Measurements from ENCODE around the gene SBNO1. TPM values are rescaled to one million over a fixed set of nuclear protein-coding genes. Genes with fewer than 3 reads are reported as not detected.

SBNO1 gene
- total and polyA plus RNA-seq, 4 donors, result 4.7 to 28.5 (median 15.3) TPM

DNA sequence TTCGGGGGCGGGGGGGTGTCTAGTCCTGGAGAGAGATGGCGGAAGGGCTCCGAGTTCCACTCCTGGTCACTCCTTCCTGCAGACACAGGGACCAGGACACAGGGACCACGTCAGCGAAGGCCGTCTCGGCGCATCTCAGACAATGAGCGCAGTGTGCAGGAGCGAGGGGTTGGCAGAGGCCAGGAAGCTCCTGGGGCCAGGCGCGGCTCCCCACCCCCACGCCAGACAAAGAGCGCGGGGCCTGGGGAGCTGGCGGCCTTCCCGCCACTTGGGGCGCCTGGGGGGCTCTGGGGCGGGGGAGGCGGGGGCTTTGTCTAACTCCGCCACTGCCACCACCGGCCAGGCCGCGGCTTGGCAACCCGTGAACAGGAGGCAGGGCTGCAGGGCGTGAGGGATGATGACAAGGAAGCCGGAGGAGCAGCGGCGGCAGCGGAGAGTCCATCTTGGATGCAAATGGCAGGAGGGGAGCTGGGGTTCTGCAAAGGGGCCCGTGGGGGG lies 95.2 kb downstream of the SBNO1 start:
- H3K4me1 ChIP-seq (ENCODE audit: control insufficient read depth in 5 of 5, insufficient read depth in 5 of 5, low read length in 5 of 5), result peaks cover 0 to 30% (median 15%) of the 10 kb centered on the region in 5 donors
- peak; percentile 92 to 94 (median 92) for DNase-seq
- peak overlapping the region in 1 of 2 donors; percentile 81 for H3K9ac ChIP-seq (ENCODE audit: insufficient read depth in 1 of 2, low read length in 2 of 2)

DNA sequence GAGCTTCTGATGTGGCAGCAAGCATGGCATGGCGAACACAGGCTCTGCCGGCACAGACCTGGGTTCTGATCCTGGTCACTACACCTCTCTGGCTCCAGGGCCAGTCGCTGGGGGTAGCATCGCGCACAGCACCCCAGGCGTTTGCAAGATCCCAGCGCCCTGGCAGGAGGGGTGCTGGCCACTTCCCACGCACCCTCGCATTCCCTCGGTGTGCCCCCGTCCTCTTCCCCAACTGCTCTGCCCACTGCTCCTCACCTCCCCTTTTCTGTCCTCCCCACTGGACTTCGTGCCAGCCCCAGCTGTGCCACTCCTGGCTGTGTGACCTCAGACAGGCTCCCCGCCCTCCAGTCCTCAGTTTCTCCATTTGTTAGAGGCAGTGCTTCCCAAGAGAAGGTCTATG lies 95.8 kb downstream of the SBNO1 start:
- Histone ChIP-seq H3K27ac (ENCODE audit: low read depth in 1 of 2, low read length in 1 of 2) (peak overlapping the region in 1 of 2 donors; percentile 59), H3K4me1 (ENCODE audit: control insufficient read depth in 5 of 5, insufficient read depth in 5 of 5, low read length in 5 of 5) (peaks cover 0 to 30% (median 15%) of the 10 kb centered on the region in 5 donors), H3K36me3 (ENCODE audit: control insufficient read depth in 4 of 4, insufficient read depth in 4 of 4, low read length in 4 of 4) (peaks cover 0 to 18% (median 4%) of the 10 kb centered on the region in 4 donors), H3K27me3 (ENCODE audit: control insufficient read depth in 3 of 3, insufficient read depth in 3 of 3, low read length in 2 of 3) (no peaks in the 10 kb centered on the region), H3K4me3 (no peak overlapping the region), H3K9me3 (ENCODE audit: control insufficient read depth in 4 of 4, insufficient read depth in 3 of 4, low read length in 3 of 4) (no peaks in the 10 kb centered on the region), H3K9ac (ENCODE audit: insufficient read depth in 1 of 2, low read length in 2 of 2) (no peak overlapping the region)
- no peak for DNase-seq
- ATAC-seq (ENCODE audit: insufficient read depth, low FRiP score), result no peak
- TF ChIP-seq, protein P1, sequence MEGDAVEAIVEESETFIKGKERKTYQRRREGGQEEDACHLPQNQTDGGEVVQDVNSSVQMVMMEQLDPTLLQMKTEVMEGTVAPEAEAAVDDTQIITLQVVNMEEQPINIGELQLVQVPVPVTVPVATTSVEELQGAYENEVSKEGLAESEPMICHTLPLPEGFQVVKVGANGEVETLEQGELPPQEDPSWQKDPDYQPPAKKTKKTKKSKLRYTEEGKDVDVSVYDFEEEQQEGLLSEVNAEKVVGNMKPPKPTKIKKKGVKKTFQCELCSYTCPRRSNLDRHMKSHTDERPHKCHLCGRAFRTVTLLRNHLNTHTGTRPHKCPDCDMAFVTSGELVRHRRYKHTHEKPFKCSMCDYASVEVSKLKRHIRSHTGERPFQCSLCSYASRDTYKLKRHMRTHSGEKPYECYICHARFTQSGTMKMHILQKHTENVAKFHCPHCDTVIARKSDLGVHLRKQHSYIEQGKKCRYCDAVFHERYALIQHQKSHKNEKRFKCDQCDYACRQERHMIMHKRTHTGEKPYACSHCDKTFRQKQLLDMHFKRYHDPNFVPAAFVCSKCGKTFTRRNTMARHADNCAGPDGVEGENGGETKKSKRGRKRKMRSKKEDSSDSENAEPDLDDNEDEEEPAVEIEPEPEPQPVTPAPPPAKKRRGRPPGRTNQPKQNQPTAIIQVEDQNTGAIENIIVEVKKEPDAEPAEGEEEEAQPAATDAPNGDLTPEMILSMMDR (IDR thresholded peaks at IDR 0.05; ENCODE audit: control extremely low read depth, extremely low read depth), result no peak
- 32 to 60% methylated on average over 13 of the region's 13 CpGs for WGBS, 2 donors

More for the DNA sequence above, 95.2 kb downstream of the SBNO1 start:
- Histone ChIP-seq H3K9me3 (ENCODE audit: control insufficient read depth in 4 of 4, insufficient read depth in 3 of 4, low read length in 3 of 4) (no peaks in the 10 kb centered on the region), H3K27ac (ENCODE audit: low read depth in 1 of 2, low read length in 1 of 2) (peak overlapping the region; percentile 71 to 82), H3K36me3 (ENCODE audit: control insufficient read depth in 4 of 4, insufficient read depth in 4 of 4, low read length in 4 of 4) (peaks cover 0 to 18% (median 3%) of the 10 kb centered on the region in 4 donors), H3K4me3 (no peak overlapping the region), H3K27me3 (ENCODE audit: control insufficient read depth in 3 of 3, insufficient read depth in 3 of 3, low read length in 2 of 3) (no peaks in the 10 kb centered on the region)
- ATAC-seq (ENCODE audit: insufficient read depth, low FRiP score), result no peak
- 3 to 8% methylated on average over 32 of the region's 32 CpGs for WGBS, 2 donors
- TF ChIP-seq, protein P1 (IDR thresholded peaks at IDR 0.05; ENCODE audit: control extremely low read depth, extremely low read depth), result no peak

DNA sequence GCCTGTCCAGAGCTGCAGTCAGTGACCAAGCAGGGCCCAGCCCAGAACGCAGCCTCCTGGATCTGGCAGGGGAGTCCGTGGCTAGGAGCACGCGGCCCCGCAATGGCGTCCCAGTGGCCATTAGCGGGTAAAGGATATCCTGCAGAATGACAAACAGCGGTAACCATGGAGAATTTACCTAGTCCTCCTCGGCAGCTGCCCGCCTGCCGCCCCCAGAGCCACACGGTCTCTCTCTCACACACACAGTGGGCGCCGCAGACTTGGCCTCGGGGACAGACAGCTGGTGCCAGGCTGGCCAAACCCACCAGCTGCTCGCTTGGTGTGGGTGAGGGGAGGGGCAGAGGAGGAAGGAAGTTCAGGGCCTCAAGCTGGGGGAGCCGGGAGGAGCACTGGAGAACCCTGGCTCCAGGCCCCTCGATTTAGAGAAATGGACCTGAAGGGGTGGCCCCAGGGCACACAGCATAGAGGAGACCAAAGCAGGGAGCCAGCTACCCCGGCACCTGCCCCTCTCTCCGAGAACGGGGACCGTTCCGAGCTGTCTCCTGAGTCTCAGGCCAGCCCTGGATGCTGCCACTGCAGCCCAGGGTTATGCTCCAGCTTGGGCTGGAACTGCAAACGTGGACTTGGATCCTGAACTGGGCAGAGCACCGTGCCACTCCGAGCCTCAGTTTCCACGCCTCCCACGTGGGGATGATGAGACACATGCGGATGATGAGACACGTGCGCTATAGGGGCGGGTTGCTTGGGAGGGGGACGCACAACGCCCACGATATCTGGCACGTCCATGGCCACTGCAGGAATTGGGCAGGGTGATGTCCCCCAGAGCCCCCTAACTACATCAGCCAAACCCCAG lies 96.4 kb downstream of the SBNO1 start:
- Histone ChIP-seq H3K9ac (ENCODE audit: insufficient read depth in 1 of 2, low read length in 2 of 2) (no peak overlapping the region), H3K4me1 (ENCODE audit: control insufficient read depth in 5 of 5, insufficient read depth in 5 of 5, low read length in 5 of 5) (peaks cover 0 to 30% (median 15%) of the 10 kb centered on the region in 5 donors), H3K36me3 (ENCODE audit: control insufficient read depth in 4 of 4, insufficient read depth in 4 of 4, low read length in 4 of 4) (peaks cover 0 to 20% (median 9%) of the 10 kb centered on the region in 4 donors), H3K27ac (ENCODE audit: low read depth in 1 of 2, low read length in 1 of 2) (peak overlapping the region in 1 of 2 donors; percentile 59), H3K27me3 (ENCODE audit: control insufficient read depth in 3 of 3, insufficient read depth in 3 of 3, low read length in 2 of 3) (no peaks in the 10 kb centered on the region), H3K4me3 (no peak overlapping the region), H3K9me3 (ENCODE audit: control insufficient read depth in 4 of 4, insufficient read depth in 3 of 4, low read length in 3 of 4) (no peaks in the 10 kb centered on the region)
- WGBS, 2 donors, result 13 to 38% methylated on average over 36 of the region's 36 CpGs
- ATAC-seq (ENCODE audit: insufficient read depth, low FRiP score) (no peak), DNase-seq (peak; percentile 44 to 59 (median 45))
- TF ChIP-seq, protein P1 (IDR thresholded peaks at IDR 0.05; ENCODE audit: control extremely low read depth, extremely low read depth), result no peak
